ENCODE results near the gene MCRS1. TPM values are rescaled to one million over a fixed set of nuclear protein-coding genes. Genes with fewer than 3 reads are reported as not detected.
A peak's percentile ranks its signal among the peaks of the same experiment; 100 is the strongest.

MCRS1 gene
- total and polyA plus RNA-seq, 2 experiments from 2014 or later, result 105 to 139 TPM

DNA sequence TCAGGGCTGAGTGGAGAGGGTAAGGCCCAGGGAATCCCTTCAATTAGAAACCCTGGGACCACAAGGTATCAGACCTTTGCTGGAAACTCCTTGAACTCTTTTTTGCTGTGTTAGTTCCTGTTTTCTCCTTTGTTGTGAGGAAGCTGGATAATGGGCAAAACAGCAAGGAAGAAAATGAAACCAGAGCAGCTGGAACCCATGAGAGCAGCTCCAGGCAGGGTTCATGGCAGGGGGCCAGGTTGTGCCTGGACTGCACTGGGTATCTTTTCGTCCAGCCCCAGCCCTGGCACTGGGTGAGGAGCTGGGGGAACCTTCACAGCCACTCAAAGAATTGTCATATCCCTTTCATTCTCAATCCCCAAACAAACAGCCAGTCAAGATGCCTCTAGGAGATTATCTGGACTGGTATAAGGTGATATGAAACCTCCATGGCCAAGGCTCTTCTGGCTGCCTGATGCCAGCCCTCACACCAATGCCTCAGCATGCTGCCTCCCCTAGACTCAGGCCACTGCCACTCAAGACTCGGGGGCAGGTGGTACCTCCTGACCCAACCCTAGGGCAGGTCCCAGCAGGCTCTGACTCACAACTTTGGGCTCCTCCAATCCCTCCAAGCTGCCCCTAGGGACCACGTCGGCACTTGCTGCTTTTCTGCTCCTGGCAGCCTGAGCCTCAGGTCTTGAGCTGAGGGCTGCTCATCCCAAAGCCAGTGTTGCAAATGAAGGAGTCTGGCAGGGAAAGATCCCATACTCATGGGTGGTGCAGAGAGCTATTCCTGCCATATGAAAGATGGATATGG lies 21.0 kb upstream of the MCRS1 start:
- Mint-ChIP-seq H3K4me3 (no peak overlapping the region), H3K27me3 (ENCODE audit: insufficient read depth, low read depth, poor library complexity) (peaks cover 6% of the 10 kb centered on the region), H3K36me3 (ENCODE audit: low read depth) (peaks cover 8% of the 10 kb centered on the region), H3K4me1 (peaks cover 7% of the 10 kb centered on the region; the same call in 2 of the 3 replicates), H3K27ac (no peak overlapping the region), H3K9me3 (no peaks in the 10 kb centered on the region)
- TF ChIP-seq, protein P1, sequence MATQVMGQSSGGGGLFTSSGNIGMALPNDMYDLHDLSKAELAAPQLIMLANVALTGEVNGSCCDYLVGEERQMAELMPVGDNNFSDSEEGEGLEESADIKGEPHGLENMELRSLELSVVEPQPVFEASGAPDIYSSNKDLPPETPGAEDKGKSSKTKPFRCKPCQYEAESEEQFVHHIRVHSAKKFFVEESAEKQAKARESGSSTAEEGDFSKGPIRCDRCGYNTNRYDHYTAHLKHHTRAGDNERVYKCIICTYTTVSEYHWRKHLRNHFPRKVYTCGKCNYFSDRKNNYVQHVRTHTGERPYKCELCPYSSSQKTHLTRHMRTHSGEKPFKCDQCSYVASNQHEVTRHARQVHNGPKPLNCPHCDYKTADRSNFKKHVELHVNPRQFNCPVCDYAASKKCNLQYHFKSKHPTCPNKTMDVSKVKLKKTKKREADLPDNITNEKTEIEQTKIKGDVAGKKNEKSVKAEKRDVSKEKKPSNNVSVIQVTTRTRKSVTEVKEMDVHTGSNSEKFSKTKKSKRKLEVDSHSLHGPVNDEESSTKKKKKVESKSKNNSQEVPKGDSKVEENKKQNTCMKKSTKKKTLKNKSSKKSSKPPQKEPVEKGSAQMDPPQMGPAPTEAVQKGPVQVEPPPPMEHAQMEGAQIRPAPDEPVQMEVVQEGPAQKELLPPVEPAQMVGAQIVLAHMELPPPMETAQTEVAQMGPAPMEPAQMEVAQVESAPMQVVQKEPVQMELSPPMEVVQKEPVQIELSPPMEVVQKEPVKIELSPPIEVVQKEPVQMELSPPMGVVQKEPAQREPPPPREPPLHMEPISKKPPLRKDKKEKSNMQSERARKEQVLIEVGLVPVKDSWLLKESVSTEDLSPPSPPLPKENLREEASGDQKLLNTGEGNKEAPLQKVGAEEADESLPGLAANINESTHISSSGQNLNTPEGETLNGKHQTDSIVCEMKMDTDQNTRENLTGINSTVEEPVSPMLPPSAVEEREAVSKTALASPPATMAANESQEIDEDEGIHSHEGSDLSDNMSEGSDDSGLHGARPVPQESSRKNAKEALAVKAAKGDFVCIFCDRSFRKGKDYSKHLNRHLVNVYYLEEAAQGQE (IDR thresholded peaks at IDR 0.05; ENCODE audit: unreplicated experiment), result no peak
- TF ChIP-seq, protein P2, sequence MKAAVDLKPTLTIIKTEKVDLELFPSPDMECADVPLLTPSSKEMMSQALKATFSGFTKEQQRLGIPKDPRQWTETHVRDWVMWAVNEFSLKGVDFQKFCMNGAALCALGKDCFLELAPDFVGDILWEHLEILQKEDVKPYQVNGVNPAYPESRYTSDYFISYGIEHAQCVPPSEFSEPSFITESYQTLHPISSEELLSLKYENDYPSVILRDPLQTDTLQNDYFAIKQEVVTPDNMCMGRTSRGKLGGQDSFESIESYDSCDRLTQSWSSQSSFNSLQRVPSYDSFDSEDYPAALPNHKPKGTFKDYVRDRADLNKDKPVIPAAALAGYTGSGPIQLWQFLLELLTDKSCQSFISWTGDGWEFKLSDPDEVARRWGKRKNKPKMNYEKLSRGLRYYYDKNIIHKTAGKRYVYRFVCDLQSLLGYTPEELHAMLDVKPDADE (IDR thresholded peaks at IDR 0.05), result no peak
- no peak for TF ChIP-seq CREB1 (CRISPR knock-in tag; IDR thresholded peaks at IDR 0.05; ENCODE audit: low read depth)
- no peak for TF ChIP-seq STAT1 (IDR thresholded peaks at IDR 0.05; ENCODE audit: unreplicated experiment)
- no peak for TF ChIP-seq JUNB (IDR thresholded peaks at IDR 0.05; ENCODE audit: unreplicated experiment)
- Histone ChIP-seq H4K20me1 (replicated peaks; ENCODE audit: insufficient read depth) (peaks cover 2% of the 10 kb centered on the region; the same call in 1 of the 2 replicates), H3K27ac (ENCODE audit: low read depth) (no peak overlapping the region), H3K4me2 (no peak overlapping the region), H2AFZ (no peak overlapping the region), H3K4me1 (ENCODE audit: insufficient read depth) (no peaks in the 10 kb centered on the region), H3K79me2 (replicated peaks; ENCODE audit: insufficient read depth) (no peaks in the 10 kb centered on the region), H3K36me3 (ENCODE audit: insufficient read depth) (no peaks in the 10 kb centered on the region), H3K27me3 (ENCODE audit: insufficient read depth) (no peaks in the 10 kb centered on the region), H3K9me2 (ENCODE audit: insufficient read depth) (no peaks in the 10 kb centered on the region), H3F3A (replicated peaks; ENCODE audit: low read depth) (no peaks in the 10 kb centered on the region), H3K4me3 (no peak overlapping the region)
- DNase-seq (ENCODE audit: low spot score), result no peak
- ATAC-seq, result peak; percentile 50

DNA sequence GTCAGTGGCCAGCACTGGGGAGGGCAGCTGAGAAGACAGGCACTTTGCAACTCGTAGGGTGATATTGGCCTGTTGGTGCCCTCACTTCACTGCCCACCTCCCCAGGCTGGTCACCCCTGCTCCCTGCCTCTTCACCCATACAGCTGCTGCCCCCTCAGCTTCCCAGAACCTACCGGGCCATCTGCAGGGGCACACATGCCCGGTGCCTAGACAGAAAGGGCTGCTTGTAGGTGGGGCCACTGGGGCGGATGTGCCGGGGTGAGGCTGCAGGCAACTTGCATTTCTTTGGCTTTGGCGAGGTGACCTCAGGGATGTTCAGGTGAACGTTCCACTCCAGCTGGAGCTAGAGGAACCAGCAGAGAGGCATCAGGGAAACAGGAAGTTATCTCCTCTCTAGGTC lies 20.3 kb upstream of the MCRS1 start:
- peaks cover 7% of the 10 kb centered on the region; the same call in 2 of the 3 replicates for H3K4me1 Mint-ChIP-seq
- Histone ChIP-seq H3K9me2 (ENCODE audit: insufficient read depth) (no peaks in the 10 kb centered on the region), H3K4me2 (no peak overlapping the region), H4K20me1 (replicated peaks; ENCODE audit: insufficient read depth) (no peaks in the 10 kb centered on the region; the same call in 1 of the 2 replicates), H3K4me3 (no peak overlapping the region), H3K4me1 (ENCODE audit: insufficient read depth) (no peaks in the 10 kb centered on the region), H3K27me3 (ENCODE audit: insufficient read depth) (no peaks in the 10 kb centered on the region), H3K27ac (ENCODE audit: low read depth) (no peak overlapping the region), H3F3A (replicated peaks; ENCODE audit: low read depth) (no peaks in the 10 kb centered on the region), H2AFZ (no peak overlapping the region), H3K36me3 (ENCODE audit: insufficient read depth) (no peaks in the 10 kb centered on the region), H3K79me2 (replicated peaks; ENCODE audit: insufficient read depth) (no peaks in the 10 kb centered on the region)
- no peak overlapping the region for H3K27ac Mint-ChIP-seq
- no peaks in the 10 kb centered on the region for H3K9me3 Mint-ChIP-seq
- ATAC-seq (no peak), DNase-seq (ENCODE audit: low spot score) (no peak)
- H3K27me3 Mint-ChIP-seq (ENCODE audit: insufficient read depth, low read depth, poor library complexity), result peaks cover 6% of the 10 kb centered on the region
- TF ChIP-seq ZNF114 (CRISPR knock-in tag; IDR thresholded peaks at IDR 0.05) (no peak), JUNB (IDR thresholded peaks at IDR 0.05; ENCODE audit: unreplicated experiment) (no peak), EZH2phosphoT487 (IDR thresholded peaks at IDR 0.05; ENCODE audit: unreplicated experiment) (no peak), POLR2AphosphoS5 (IDR thresholded peaks at IDR 0.05; ENCODE audit: low read depth) (no peak), EZH2 (IDR thresholded peaks at IDR 0.05; ENCODE audit: low read depth, unreplicated experiment) (no peak), CREB1 (CRISPR knock-in tag; IDR thresholded peaks at IDR 0.05; ENCODE audit: low read depth) (no peak)
- TF ChIP-seq, protein P3, sequence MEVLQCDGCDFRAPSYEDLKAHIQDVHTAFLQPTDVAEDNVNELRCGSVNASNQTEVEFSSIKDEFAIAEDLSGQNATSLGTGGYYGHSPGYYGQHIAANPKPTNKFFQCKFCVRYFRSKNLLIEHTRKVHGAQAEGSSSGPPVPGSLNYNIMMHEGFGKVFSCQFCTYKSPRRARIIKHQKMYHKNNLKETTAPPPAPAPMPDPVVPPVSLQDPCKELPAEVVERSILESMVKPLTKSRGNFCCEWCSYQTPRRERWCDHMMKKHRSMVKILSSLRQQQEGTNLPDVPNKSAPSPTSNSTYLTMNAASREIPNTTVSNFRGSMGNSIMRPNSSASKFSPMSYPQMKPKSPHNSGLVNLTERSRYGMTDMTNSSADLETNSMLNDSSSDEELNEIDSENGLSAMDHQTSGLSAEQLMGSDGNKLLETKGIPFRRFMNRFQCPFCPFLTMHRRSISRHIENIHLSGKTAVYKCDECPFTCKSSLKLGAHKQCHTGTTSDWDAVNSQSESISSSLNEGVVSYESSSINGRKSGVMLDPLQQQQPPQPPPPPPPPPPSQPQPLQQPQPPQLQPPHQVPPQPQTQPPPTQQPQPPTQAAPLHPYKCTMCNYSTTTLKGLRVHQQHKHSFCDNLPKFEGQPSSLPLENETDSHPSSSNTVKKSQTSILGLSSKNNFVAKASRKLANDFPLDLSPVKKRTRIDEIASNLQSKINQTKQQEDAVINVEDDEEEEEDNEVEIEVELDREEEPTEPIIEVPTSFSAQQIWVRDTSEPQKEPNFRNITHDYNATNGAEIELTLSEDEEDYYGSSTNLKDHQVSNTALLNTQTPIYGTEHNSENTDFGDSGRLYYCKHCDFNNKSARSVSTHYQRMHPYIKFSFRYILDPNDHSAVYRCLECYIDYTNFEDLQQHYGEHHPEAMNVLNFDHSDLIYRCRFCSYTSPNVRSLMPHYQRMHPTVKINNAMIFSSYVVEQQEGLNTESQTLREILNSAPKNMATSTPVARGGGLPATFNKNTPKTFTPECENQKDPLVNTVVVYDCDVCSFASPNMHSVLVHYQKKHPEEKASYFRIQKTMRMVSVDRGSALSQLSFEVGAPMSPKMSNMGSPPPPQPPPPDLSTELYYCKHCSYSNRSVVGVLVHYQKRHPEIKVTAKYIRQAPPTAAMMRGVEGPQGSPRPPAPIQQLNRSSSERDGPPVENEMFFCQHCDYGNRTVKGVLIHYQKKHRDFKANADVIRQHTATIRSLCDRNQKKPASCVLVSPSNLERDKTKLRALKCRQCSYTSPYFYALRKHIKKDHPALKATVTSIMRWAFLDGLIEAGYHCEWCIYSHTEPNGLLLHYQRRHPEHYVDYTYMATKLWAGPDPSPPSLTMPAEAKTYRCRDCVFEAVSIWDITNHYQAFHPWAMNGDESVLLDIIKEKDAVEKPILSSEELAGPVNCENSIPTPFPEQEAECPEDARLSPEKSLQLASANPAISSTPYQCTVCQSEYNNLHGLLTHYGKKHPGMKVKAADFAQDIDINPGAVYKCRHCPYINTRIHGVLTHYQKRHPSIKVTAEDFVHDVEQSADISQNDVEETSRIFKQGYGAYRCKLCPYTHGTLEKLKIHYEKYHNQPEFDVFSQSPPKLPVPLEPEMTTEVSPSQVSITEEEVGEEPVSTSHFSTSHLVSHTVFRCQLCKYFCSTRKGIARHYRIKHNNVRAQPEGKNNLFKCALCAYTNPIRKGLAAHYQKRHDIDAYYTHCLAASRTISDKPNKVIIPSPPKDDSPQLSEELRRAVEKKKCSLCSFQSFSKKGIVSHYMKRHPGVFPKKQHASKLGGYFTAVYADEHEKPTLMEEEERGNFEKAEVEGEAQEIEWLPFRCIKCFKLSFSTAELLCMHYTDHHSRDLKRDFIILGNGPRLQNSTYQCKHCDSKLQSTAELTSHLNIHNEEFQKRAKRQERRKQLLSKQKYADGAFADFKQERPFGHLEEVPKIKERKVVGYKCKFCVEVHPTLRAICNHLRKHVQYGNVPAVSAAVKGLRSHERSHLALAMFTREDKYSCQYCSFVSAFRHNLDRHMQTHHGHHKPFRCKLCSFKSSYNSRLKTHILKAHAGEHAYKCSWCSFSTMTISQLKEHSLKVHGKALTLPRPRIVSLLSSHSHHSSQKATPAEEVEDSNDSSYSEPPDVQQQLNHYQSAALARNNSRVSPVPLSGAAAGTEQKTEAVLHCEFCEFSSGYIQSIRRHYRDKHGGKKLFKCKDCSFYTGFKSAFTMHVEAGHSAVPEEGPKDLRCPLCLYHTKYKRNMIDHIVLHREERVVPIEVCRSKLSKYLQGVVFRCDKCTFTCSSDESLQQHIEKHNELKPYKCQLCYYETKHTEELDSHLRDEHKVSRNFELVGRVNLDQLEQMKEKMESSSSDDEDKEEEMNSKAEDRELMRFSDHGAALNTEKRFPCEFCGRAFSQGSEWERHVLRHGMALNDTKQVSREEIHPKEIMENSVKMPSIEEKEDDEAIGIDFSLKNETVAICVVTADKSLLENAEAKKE (CRISPR knock-in tag; IDR thresholded peaks at IDR 0.05), result no peak
- peaks cover 10% of the 10 kb centered on the region for H3K36me3 Mint-ChIP-seq (ENCODE audit: low read depth)
- H3K4me3 Mint-ChIP-seq, result no peak overlapping the region
